Frontal cortex (tissue), 4 donors: Measurements from ENCODE around the gene TAOK3. TPM values are rescaled to one million over a fixed set of nuclear protein-coding genes. Genes with fewer than 3 reads are reported as not detected.
"Not testable (repeated sequence)": the region's sequence is repeated elsewhere in the genome, so short reads cannot be mapped to it uniquely, and the experiment has no call there.

Source experiments
- DNase-seq, 2 donors: peaks; one replicate each; pipeline ENCODE4 v3.0.0; 2012; ENCODE audit warnings: low spot score in 2 of 2
- FAIRE-seq: peaks from 2 replicates; lab custom pipeline; 2012; peaks lifted over from hg19 to GRCh38; lab: Jason Lieb, UNC
- total RNA-seq: library from RNA; depleted of rRNA; stranded (reverse); fragments of >200 nt; gene quantifications from one replicate; pipeline ENCODE4 v1.2.3, GENCODE V29; 2014
- donor health status: control.
- donor health status: control.
- donor health status: control.

TAOK3 gene
- total RNA-seq, 1 donor from 2014 or later, result 61.1 TPM

DNA sequence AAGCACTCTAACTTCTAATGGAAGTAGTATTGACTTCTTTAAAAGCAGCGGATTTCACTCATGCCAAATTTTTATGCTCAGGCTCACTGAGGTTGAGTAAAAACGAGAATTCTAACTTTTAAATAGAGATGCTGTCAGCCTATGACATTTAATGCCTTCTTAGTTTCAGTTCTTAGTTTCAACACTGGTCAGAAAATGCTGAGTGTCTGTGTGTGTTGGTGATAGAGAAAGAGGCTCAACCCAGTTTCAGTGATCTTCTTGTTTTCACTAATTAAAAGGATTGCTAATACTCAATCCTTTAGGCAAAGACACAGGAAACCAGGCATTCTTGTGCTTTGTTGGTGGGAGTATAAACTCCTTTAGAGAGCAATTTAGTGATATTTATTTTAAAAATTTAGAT is 205.8 kb downstream of the TAOK3 start:
- FAIRE-seq (no peak), DNase-seq (no peak)

DNA sequence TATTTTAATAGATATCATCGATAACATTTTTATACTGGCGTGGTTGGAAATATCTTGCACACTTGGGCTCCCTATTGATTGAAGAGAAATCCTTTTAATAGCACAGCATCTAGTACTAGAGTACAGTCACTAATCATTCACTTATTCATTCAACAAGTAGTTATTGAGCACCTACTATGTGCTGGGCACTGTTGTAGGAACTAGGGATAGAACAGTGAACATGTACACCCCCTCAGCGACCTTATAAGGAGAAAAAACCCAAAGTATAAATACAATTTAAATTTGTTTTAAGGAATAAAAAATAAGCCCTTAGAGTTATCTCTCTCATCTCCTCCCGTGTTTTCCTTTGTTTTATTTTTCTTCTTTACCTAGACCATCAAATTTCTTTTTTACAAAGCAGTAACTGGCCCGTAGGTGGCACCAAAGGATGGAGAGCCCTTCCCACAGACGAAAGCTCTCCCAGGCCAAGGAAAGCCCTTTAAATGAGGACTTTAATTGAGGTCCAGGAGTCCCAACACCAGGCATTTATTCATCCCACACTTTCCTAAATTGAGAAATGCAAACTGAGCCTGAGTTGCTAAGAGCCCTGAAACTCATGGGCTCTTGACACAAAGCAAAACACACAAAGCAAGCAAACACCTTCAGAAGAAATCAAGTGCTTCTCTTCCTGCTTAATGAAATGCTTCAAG is 207.8 kb downstream of the TAOK3 start:
- no peak for FAIRE-seq
- peak in 1 of 2 donors; percentile 46 for DNase-seq

DNA sequence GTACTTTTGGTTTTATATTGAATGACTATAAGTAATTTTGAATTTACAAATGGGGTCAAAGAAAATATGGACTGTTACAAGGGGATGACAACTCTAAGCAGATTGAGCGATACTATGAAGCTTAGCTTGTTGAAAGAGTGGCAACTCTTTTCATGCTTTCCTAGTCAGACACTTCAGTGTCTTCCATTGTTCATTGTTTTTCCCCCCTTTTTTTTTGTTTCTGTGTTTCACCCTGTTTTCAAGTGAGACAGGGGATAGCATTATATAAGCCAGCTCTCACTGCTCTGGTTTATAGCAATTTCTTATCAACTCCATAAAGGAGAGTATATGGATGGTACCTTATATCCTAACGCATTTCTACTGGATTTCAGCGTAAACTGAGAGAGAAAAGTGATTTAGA is 212.2 kb downstream of the TAOK3 start:
- FAIRE-seq (no peak), DNase-seq (no peak)

DNA sequence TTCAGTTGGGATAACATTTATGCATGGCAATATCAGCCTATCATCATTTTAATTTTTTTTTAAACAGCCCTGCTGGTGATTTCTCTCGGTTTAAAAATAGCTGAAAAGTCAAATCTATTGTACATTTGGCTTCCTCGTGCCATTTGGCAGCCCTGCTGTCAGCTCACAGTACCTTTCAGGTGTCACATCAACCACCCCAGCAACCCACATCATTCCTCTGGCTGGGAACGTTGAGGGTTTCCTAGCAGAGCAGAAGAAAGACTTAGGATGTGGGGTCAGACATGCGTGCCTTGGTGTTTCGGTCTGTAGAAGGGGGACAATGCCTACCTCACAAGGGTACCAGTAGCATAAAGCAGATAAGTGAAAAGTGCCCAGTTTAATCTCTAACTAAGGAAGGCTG is 221.0 kb downstream of the TAOK3 start:
- no peak for FAIRE-seq
- no peak for DNase-seq

DNA sequence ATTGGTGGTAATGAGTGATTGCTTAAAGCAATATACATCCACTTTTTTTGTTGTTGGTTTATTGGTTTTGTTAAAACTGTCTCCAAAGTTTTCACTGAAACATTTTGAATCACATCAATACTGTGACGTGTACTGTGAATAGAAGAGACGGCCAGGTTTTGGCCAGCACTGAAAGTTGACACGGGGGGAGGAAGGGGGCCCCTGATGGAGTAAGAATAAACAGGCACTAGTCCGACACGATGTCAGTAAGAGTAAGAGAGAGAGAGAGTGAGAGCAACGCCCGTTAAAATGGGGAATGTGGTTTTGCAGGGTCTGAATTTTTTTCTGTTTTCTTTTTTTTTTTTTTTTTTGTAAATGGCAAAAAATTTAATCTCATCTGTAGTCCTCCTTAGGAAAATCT is 222.1 kb downstream of the TAOK3 start:
- no peak for FAIRE-seq
- no peak for DNase-seq

DNA sequence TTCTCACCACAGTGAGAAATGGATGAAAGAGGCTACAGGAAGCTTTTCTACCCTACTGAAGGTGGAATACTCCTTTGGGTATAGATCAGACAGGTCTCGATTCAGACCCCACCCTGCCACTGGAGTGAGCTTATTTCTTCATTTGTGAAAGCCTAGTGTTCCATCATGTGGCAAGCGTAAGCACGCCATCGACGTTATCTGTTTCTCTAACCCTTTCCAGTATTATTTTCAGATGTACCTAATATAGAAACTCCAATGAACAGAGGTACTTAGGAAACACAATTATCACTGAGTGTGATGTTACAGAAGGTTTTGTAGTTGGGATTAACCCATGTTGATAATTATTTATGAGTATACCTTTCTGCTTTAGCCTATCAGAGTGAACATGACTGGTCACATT is 224.4 kb downstream of the TAOK3 start:
- no peak for FAIRE-seq
- DNase-seq, result no peak

DNA sequence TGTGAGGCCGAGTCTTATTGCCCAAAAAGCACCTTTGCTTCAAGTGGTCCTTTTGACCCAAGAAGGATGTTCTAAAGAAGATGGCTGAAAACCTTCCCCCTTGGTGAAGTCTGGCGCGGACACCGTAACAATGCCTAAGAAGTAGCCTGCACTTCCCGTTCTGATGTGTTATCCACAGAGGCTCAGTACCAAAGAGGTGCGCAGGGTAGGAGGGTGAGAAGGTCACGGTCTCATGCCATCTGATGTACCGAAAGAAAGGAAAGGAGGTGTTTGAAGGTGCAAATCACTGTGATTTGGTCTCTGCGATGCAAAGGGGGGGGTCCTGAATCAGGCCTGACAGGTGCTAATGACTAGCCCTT is 226.9 kb downstream of the TAOK3 start:
- no peak for DNase-seq
- FAIRE-seq, result no peak

DNA sequence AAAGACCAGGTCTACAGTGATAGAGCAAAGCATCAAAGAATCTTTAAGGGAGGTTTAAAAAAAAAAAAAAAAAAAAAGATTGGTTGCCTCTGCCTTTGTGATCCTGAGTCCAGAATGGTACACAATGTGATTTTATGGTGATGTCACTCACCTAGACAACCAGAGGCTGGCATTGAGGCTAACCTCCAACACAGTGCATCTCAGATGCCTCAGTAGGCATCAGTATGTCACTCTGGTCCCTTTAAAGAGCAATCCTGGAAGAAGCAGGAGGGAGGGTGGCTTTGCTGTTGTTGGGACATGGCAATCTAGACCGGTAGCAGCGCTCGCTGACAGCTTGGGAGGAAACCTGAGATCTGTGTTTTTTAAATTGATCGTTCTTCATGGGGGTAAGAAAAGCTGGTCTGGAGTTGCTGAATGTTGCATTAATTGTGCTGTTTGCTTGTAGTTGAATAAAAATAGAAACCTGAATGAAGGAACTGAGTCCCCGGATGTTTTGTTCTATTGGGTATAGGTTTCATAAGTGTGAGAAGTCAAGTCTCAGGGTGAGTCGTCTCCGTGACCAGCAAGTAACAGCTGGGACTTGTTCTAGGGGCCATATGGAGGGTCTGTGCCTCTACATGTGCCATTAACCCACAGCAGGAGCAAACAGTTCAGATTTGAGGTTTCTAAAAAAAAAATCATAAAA is 227.5 kb downstream of the TAOK3 start:
- DNase-seq (no peak), FAIRE-seq (no peak)

DNA sequence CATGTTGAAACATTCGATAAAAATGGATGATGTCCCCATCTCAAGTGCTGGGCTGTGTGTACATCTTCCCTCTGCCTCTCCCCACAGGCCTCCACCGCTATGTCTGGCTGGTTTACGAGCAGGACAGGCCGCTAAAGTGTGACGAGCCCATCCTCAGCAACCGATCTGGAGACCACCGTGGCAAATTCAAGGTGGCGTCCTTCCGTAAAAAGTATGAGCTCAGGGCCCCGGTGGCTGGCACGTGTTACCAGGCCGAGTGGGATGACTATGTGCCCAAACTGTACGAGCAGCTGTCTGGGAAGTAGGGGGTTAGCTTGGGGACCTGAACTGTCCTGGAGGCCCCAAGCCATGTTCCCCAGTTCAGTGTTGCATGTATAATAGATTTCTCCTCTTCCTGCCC is 228.2 kb downstream of the TAOK3 start:
- DNase-seq, result no peak
- no peak for FAIRE-seq

DNA sequence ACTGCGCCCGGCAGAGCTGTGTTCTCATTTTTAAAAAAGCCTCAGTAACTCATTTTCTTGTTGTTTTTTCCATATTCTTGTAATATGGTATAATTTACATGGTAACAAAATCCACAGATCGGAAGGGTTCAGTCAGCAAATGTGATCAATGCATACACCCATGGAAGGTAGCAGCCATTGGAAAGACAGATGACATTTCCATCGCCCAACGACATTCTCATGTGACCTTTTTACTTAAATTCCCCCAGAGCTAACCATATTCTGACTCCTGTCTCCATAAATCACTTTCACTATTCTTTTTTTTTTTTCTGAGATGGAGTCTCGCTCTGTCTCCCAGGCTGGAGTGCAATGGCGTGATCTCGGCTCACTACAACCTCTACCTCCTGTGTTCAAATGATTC is 231.9 kb downstream of the TAOK3 start:
- DNase-seq (no peak), FAIRE-seq (no peak)

DNA sequence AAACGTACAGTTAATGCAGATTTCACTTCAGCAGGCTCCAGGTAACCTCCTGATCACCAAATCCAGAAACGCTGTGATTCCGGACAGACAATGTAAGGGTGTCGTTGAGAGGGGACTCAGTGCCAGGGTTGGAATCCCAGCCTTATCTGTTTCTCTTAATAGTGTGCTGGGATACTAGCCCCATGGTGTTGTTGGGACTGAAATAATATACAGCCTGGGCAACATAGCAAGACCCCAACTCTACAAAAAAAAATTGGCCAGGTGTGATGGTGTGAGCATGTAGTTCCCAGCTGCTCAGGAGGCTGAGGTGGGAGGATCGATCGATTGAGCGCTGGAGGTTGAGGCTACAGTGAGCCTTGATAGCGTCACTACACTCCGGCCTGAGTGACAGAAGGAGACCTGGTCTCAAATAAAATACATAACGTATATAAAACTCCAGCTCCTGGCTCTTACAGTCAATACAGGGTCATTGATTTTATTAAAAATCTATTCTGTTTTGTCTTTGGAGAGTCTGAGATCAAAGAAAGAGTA is 235.5 kb downstream of the TAOK3 start:
- FAIRE-seq, result no peak
- no peak for DNase-seq

DNA sequence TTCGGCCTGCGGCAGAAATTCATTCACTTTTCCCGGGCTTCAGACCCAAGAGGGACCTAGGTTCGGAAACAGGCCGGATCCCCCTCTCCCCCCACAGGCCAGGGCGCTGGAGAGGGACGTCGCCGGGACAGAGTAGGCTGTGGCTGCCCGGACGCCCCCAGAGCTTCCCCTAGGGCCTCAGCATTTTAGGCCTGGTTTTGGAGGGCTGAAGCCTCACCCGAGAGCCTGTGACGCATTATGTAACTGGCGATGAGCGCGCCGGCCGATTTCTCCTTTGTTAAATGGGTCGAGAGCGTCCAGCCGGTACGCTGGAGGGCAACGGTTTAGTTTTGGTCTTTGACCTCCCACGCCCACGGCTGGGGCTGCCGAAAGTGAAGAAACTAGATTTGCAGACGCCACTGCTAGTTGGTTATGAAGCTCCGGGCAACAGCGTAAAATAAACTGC is 236.1 kb downstream of the TAOK3 start:
- no peak for DNase-seq
- no peak for FAIRE-seq

DNA sequence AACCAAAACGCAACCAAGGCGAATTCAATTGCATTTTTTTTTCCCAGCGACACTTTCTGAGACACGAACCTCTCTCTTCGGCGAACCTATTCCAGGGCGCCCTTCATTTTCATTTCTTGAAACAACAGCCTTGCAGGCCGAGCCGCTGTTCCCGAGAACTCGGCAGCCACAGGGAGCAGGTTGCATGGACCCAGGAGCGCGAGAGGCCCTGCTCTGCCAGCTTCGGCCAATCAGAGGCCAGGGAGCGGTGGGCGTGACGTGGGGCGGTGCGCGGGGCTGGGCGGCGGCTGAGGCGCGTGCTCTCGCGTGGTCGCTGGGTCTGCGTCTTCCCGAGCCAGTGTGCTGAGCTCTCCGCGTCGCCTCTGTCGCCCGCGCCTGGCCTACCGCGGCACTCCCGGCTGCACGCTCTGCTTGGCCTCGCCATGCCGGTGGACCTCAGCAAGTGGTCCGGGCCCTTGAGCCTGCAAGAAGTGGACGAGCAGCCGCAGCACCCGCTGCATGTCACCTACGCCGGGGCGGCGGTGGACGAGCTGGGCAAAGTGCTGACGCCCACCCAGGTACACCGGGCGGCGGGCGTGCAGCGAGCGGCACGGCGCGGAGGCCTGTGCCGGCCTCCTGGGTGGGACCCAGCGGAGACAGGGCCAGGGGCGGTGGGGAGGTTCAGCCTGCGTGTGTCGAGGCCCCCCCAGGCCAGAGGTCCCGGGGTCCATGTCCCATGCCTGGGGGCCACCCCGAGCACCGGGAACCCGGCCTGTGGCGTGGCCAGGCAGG is 236.7 kb downstream of the TAOK3 start, which contains the start of gene PEBP1:
TSS of gene PEBP1 (plus strand) at position 337 of the 771 bp plus-strand sequence. CDS start at position 423, 86 bp downstream.
- no peak for FAIRE-seq
- peak; percentile 90 to 95 for DNase-seq

DNA sequence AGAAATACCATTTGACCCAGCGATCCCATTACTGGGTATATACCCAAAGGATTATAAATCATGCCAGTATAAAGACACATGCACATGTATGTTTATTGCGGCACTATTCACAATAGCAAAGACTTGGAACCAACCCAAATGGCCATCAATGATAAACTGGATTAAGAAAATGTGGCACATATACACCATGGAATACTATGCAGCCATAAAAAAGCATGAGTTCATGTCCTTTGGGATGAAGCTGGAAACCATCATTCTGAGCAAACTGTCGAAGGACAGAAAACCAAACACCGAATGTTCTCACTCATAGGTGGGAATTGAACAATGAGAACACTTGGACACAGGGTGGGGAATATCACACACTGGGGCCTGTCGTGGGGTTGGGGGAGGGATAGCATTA is 243.3 kb downstream of the TAOK3 start:
- DNase-seq, FAIRE-seq: not testable (repeated sequence)

DNA sequence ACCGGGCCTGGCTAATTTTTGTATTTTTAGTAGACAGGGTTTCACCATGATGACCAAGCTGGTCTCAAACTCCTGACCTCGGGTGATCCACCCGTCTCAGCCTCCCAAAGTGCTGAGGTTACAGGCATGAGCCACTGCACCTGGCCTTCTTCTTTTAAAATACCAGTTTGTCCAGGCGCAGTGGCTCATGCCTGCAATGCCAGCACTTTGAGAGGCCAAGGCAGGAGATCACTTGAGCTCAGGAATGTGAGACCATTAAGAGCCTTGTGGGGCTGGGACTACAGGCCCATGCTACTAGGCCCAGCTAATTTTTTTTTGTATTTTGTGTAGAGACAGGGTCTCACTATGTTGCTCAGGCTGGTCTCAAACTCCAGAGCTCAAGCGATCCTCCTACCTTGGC is 244.8 kb downstream of the TAOK3 start:
- FAIRE-seq (no peak), DNase-seq (no peak)

DNA sequence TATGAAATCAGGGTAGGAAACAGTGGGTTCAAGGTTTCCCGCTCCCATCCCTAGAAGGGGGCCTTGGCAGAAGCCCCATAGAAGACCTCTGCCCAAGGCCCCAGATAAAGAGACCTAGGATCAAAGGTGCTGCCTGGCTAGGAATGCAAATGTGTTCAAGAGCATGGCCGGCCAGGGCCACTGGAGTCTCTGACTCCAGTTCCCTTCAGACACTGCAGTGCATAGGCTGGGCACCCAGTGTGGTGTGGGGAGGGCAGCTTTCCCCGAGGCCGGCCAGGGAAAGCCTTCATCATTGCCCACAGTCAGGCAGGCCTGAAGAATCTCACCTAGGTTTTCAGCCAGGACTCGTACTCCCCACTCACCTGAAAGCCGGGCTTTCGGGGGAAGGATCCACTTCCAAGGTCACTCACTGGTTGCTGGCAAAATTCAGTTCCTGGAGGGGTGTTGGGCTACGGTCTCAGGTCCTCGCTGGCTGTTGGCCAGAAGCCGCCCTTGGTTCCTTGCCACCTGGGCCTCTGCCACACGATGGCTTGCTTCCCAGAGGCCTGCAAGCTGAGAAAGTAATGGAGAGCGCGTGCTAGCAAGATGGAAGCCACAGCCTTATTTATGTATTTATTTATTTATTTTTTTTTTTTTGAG is 246.5 kb downstream of the TAOK3 start:
- DNase-seq (no peak), FAIRE-seq (no peak)

DNA sequence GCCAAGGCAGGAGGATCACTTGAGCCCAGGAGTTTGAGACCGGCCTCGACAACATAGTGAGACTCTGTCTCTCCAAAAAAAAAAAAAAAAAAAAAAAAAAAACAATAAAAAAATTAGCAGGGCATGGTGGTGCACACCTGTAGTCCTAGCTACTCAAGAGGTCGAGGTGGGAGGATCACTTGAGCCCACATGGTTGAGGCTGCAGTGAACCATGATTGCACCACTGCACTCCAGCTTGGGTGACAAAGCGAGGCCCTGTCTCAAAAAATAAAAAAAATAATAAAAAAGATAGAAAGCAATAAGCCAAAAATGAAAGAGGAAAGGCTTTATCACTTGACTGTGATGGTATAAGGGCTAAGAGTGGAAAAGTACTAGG is 247.0 kb downstream of the TAOK3 start:
- no peak for FAIRE-seq
- no peak for DNase-seq

DNA sequence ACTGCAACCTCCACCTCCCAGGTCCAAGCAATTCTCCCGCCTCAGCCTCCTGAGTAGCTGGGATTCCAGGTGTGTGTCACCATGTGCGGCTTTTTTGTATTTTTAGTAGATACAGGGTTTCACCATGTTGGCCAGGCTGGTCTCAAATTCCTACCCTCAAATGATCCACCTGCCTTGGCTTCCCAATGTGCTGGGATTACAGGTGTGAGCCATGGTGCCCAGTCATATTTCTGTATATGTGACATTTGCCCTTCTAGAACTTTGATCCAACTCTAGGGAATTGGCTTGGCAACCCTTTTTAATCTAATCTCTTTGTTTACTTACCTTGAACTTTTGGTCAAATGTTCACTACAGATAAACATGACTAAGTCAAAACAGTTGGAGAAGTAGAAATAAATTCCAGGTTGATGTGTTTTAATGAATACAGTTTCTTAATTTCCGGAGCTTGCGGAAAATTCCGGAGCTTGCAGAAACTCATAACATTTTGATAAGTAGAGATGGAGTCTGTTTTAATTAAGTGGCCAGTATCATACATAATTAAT is 248.3 kb downstream of the TAOK3 start:
- FAIRE-seq, result no peak

DNA sequence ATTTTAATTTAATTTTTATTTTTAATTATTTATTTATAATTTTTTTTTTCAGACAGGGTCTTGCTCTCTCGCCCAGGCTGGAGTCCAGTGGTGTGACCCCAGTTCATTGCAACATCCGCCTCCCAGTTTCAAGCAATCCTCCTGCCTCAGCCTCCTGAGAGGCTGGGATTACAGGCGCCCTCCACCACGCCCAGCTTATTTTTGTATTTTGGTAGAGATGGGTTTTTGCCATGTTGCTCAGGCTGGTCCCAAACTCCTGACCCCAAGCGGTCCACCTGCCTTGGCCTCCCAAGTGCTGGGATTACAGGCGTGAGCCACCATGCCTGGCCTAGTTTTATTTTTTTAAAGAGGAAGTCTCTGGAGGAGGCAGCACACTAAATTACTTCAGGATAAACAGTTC is 250.4 kb downstream of the TAOK3 start:
- DNase-seq (no peak), FAIRE-seq (no peak)

More for the DNA sequence above, 248.3 kb downstream of the TAOK3 start:
- no peak for DNase-seq
